T1000 (cell line): ENCODE results near the gene MITF.
"Not testable (repeated sequence)": the region's sequence is repeated elsewhere in the genome, so short reads cannot be mapped to it uniquely, and the experiment has no call there.

Source experiments
- DNase-seq: peaks from one replicate; lab custom pipeline; 2025; ENCODE audit warnings: mixed read lengths; lab: John Stamatoyannopoulos, UW

The MITF gene

DNA sequence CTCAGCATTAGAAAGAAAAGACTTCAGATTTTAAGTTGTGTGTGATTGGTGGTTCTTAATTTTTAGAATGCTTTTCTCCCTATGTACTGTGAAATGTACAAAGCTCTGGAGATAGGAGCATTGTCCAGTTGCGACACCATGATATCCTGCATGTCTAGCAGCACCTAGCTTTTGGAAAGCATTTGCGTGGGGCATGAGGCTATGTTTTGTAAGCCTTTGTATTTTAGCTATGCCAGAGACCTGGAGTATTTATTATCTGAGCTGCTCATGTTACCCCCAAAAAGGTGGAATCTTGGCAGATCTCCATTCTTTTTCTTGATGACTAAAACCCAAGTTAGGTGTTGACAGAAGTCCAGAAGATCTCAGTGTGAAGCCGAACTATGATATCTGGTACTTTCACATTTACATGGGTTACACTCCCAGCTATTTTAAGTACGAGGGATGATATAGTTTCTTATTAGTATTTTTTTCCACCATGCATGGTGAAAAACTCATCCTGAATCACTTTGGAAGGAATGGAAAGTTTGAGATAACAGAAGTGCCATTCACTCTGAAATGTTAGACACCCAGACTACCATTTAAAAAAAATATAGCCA lies 133.6 kb downstream of the MITF start:
- DNase-seq: no peak

DNA sequence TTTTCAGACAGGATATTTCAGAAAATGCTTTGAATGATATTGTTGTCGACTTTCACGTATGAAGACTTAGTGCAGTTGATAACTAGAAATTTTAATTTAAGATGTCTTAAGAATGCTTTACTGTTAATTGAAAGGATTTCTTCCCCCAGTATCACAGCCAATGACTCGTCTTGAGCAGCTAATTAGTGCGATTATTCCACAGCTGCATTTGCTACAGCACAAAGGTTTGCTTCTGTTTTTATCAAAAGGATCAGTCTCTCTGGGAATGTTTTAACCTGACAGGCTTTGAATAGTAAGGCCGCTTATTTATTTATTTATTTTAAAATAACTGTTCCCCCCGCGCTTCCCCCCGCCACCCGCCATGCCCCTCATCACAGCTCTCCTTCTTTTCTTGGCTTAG lies 136.8 kb downstream of the MITF start:
- DNase-seq: no peak

DNA sequence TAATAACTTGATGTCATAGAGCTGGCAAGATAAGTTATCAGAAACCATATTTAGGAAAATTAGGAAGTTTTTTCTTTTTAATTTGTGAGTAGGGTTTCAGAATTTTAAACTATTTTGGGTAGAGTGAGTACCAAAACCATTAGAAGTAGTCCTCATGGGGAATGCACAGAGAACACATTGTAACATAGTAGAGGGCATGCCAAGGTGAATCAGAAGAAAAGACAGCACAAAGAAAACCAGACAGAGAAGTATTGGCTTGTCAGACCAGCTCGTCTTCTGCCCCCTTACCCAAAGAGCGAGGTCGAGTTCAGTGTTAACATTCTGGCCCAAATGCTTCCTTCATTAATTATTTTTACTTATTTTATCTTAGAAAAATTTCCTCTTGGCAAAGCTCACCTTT lies 139.0 kb downstream of the MITF start:
- DNase-seq: no peak

DNA sequence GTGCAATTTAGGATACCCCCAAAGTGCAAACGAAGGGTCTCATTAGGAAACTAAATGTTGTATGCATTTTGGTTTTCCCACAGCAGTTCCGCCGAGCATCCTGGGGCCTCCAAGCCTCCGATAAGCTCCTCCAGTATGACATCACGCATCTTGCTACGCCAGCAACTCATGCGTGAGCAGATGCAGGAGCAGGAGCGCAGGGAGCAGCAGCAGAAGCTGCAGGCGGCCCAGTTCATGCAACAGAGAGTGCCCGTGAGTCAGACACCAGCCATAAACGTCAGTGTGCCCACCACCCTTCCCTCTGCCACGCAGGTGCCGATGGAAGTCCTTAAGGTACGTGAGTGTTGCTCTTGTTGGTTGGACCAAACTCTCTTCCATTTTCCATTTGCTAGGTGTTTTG lies 139.8 kb downstream of the MITF start:
- no peak for DNase-seq

DNA sequence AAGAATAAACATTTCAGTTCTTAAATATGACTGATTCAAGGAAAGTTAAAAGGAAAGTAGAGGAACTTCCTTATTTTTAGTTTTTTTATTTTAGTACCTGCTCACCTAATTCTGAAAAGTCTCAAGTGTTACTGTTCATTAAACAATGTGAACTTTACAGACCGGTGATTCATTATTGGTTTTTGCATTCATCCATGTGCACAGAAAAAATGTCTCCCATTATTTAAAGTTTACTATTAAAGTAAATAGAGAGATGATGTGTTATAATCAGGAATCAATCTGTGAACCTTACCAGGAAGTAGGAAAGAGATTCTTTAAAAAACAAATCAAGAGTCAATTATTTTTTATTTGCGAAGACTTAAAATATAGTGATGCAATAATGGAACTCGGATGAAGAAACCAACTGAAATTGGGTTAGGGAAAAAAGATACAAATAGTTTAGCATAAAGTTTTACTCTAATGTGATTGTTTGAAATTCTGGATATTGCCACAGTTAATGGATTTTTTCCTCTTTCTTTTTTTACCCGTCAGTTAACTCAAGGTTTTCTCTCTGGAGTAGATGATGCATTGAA lies 140.9 kb downstream of the MITF start:
- no peak for DNase-seq

DNA sequence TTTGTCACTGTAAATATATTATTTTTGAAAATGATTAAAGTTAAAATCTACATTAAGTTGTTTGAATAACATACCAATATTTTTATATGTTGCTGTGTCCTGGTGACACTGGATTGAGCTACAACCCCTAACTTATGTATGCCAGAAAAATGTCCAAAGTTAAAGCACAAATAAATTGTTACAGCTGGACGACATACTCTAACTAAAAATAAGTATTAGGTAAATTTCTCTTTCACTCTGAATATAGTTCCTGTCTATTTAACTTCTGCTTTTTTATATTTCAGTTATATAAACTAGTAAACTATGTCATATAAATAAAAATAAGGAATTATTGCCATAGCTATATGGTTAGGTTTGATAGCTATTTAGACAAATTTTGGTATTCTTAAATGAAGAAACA lies 141.8 kb downstream of the MITF start:
- no peak for DNase-seq

DNA sequence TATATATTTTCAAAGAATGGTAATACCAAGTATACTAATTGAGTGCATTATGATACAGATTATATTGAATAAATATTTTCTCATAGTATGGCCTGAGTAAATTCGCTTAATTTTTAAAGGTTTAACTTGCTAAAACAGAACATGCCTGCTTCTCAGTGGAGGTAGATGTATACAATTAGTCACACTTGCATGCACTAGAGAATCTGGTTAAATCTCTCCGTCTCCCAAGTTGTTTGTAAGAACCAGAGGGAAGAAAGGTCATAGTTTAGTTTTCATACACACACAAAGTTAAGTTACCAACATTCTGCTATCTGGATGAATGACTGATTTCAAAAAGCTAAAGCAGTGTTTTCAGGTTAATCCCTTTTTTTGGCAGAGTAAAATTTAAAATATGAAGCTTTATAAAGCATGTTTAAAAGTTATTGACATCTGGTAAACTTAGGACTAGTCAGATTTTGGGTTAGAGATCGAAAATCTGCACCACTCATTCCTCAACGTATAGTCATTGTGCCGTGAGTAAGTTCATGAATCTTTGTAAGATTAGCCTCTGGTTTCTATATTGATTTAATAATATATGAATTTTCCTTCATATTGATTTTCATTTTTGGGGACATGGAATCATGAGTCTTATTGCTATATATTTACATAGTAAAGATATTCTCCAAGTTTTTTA lies 142.6 kb downstream of the MITF start:
- DNase-seq: no peak

DNA sequence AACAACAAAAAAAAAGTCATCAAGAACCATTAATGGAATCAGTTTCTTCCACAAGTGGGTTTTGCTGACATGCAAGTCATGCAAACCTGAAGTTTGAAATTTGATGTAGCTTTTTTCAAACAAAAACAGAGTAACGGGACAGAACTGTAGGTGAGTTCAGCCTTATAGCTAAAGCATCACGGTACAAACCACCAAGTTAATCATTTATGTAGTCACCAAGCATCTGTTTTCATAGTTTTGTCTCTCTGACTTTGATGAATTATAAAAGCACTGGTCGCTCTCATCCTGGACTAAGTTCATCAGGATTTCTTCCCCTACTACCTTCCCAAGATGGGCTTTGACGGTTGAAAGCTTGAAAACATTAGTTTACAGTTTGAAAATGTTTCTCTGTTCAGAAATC lies 143.3 kb downstream of the MITF start:
- DNase-seq: no peak

DNA sequence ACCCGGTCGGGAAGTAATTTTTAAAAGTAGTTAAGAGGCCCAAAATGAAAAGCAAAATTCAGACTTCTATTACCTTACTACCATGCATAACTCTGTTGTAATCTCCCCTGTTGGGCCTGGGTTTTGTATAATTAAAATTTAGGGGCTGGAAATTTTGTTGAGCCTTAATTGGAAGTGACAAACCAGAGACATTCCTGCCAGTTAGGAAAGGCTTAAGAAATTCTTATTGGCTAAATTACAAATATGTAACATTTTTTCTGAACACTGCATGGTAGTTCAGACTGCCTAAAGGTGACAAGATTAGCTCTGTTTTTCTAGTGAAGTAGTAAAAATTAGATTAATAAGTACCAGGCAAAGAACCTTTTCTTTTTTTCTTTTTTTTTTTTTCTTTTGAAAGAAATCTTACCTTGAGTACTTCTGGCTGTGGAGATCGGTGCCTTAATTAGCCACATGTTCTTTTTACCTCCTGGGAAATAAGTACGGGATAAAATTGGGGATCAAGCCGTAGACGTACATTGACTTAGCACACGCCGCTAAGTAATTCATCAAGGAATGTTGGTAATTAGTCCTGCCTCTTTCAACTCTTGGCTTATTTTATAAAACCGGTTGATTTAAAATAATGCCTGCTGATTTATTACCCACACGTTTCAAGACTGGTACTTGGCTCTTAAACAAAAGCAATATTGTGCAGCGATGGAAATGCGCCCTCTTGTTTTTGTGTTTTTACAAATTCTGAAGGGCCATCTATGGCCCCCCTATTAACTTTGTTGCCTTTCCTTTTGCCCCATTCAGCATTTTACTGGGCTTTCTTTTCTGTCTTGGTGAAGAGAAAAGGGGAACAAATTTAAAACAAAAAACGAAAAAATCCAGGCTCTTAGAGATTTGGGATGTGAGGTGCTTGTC lies 149.0 kb downstream of the MITF start:
- DNase-seq: no peak

DNA sequence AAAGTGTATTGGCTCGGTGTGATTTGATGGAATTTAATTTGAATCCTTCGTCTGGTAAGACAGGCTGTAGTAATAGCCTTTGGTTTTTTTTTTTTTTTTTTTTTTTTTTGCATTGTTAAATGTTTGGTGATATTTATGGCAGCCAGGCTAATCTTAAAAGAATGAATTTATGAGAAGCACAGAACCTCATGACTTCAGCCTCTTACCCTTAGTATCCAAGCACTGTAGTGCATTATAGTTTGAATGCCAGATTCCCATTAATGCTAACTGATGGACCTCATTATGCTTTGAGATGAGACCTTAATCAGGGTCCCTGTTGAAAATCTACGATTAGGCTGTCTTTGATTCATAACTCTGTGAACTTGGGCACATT lies 149.7 kb downstream of the MITF start:
- no peak for DNase-seq

DNA sequence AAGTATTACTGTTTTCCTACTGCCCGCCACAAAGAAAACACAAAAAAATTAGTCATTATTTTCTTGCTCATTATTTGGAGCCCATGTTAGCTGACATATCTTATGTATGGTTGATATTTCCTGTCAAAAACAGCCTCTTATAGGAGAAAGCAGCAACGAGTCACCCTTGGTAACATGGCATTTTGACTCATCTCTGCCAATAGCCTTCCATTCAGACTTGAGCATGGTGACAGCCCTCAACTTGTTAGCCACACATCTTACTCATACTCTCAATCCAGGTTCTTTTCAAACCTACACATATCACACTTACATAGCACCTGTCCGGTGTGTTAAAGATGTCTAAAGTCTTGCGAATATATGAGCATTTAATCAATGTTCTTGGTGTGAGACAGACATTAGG lies 150.8 kb downstream of the MITF start:
- DNase-seq: peak; percentile 10

DNA sequence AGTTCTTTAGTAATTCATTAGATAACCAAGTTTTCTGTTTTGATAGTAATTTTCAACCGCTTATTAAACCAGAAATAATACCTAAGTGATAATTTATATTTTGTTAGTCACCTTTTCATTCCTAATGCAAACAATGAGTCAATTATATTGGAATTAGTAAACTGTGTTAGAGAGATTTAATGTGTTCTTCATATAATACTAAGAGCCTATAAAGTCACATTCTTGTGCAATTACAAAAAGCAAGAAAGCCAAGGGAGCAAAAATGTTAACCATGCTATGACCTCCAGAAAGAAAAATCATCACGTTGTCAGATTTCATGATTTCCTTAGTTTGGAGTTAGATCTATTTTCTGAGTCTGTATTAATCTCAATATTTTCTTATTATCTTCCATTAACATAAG lies 151.4 kb downstream of the MITF start:
- no peak for DNase-seq

DNA sequence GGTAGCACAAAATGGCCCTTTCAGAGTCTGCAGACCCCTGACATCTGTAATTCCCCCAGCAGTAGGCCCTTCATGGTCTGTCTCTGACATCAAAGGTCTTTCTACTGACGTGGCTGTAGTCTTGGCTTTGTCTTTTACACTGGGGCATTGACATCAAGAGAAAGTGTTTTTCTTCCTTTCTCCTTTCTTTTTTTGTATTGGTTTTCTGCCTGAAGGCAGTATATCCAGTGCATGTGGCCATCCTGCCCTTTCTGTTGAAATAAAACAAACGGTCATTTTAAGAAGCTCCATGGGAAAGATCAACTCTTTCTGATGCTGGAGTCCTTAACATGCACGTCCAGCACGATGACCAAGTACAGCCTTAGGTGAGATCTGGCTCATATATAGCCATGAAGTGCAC lies 153.4 kb downstream of the MITF start:
- no peak for DNase-seq

DNA sequence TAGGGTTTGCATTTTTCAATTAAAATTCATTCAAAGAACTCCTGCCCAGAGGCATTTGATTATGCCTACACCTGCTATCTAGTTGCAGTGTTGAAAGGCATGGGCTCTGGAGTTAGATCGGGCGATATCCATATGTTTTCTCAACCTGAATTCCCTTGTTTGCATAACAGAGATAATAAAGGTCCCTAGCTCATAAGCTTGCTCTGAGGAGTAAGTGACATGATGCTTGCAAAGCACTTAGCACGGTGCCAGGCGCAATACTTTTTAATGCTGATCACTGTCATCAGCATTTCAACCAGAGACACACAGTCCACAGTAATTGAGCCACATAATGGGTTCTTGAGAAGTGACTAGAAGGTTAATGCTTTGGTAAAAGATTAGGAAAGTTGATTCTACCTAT lies 154.0 kb downstream of the MITF start:
- DNase-seq: no peak

DNA sequence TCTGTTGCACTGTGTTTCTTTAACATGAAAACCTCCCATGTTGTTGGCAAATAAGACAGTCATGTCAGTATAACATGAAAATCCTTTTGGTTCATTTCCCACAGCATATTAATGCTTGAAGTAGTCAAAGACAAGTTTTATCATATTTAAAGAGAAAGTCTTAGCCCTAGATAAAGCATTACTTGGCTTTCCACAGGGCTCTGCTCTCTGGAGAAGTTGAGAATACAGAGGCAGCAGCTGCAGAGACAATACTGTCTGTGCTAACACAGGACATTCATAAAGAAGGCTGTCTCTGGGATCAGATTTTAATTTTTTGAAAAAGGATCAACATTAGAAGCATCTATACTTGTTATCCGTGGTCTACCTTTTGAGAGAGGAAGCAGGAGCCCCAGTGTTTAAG lies 156.8 kb downstream of the MITF start:
- DNase-seq: no peak

DNA sequence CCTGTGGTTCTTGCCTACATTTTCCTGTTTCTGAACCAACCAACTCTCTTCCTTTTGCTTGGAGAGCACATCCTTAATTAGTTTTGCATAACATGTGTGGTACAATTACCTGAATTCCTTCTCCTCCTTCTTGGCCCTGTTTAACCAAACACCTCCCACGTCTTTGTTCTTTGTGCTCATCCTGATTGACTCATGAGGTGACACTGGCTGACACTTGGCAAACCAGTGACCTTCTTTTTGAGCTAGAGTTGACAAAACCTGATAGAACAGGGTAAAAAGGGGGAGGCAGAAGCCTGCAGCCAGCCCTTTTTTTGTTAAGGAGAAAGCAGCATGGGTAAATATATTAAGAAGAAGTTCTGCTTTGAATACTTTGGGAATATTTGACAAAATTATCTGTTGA lies 161.1 kb downstream of the MITF start:
- no peak for DNase-seq

DNA sequence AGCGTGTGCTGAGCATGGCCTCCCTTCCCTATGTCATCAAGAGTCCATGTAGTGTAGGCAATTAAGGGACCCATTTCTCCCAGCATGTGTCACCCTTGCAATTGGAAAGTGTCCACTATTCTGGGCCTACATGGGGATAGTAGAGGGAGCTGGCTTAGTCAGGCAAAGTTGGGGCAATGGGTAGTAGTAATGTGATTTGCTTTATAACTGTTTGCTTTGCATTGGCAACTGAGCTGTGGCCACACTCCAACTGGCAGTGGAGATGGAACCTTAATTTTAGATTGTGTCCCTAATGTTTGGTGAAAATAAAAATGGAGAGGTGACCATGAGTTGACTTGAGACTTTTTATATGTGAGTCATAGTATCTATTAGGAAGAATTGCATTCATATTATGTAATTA lies 162.5 kb downstream of the MITF start:
- no peak for DNase-seq

DNA sequence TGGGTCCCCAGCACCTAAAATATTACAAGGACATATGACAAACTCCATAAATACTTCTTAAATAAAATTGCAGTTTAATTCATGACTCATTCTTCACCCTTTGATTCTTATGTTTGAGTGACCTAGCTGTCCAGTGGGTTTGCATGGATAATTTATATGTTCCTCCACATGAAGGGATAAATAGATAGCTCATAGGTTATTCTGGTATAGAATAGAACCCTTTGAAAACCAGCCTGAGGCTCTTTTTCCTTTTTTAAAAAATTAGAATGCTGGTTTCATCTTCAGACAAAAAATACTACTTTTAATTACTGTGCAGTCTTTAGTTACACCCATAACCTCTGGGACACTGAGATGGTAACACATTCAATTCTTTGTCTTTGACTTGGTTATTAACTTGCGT lies 163.1 kb downstream of the MITF start:
- DNase-seq: no peak

DNA sequence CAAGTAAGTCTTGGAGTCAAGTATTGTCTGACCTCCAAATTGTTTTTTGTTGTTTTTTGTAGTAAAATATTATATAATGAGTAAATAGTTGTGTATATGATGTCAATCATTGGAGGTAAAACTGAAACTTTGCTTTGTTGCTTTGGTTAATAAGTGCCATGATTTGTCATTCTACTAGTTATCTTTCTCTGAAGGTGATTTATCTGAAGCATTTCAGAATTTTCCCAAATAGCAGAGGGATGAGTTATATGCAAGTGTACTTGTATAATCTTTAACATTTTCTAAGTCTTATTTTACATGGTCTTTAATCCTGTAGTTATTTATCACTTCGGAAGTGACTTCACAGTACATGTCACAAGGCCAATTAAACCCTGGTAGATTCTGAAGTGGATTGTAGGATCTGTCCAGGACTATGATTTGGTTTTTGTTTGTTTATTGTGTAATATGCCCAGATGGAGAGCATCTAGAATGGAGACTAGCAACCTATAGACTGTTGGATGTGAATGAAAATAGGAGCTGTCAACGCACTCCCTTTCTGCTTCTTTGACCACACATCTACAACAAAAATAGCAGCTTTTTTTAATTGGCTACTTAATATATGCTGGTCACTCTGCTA lies 167.2 kb downstream of the MITF start:
- no peak for DNase-seq

DNA sequence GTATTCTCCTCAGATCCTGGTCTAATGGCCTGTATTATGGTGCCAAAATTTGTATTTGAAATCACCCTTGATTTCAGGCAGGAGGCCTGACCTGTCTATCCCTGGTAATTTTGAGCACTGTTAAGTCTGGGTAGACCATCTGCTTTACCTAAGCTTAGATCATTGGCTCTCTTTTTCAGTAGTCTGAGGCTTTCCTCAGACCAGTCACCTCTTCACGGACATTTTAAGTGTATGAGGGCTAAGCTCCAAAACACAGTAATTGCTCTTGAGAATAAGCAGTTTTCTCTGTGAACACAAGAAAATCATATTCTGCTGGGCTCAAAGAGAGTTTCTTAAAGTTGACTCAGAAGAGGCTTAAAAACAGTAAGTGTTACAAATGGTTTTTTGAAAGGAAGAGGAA lies 168.3 kb downstream of the MITF start:
- DNase-seq: no peak

DNA sequence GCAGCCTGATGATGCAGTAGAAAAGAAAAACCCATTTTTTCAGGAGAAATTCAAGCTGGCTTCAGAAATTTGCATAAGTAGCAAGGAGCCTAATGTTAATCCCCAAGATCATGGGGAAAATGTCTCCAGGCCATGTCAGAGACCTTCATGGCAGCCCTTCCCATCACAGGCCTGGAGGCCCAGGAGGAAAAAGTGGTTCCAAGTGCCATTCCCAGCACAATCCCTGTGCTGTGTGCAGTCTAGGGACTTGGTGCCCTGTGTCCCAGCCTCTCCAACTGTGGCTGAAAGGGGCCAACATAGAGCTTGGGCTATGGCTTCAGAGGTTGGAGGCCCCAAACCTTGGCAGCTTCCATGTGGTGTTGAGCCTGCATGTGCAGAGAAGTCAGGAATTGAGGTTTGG lies 170.6 kb downstream of the MITF start:
- not testable (repeated sequence) for DNase-seq

DNA sequence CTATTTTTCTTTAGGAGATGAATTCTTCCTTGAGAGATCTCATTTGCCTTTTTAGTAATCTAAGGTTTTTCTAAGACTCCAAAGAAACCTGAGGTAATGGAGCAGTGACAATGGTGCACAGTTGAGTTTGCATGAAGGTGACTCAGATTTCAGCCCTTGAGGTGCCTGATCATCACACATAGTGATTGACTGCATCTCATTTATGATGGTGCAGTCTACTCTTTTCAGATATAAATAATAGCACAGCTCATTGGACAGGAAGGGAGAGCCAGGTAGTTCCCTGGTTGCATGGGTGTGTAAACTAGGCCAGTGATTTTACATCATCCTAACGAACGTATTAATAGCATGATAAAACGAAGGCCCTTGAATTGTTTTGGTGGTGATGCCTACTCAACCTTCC lies 174.2 kb downstream of the MITF start:
- DNase-seq: no peak

DNA sequence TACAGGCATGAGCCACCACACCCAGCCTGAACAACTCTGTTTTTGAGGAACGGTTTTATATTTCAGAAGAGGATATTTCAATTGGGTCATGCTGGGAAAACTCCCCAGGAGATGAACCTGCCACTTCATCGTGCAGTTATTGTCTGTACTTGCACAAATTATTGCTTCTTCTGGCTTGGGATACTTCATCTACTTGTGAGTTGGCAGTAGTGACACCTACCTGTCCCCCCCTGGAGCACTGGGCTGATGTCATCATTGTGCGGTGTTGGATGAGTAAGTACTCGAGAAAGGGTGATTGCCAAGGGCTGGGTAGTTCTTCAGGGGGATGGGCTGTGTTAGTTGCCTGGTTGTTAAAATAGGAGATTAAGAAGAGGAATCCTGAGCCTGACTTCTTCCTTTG lies 175.1 kb downstream of the MITF start:
- DNase-seq: peak; percentile 17
